Brain pericyte (primary cell): ENCODE measurements around the gene PKD2L1.
"Not testable (repeated sequence)": the region's sequence is repeated elsewhere in the genome, so short reads cannot be mapped to it uniquely, and the experiment has no call there.

Source experiments
- DNase-seq: peaks from one replicate; pipeline ENCODE4 v3.0.0-alpha.2; 2012; ENCODE audit warnings: low read depth, low spot score

PKD2L1 gene

GRCh38 chr10:100330079-100330478, at the start of gene PKD2L1:
PKD2L1 (minus strand) TSS chr10:100330228; CDS start chr10:100330103, 125 bp downstream.
- DNase-seq: no peak

DNA sequence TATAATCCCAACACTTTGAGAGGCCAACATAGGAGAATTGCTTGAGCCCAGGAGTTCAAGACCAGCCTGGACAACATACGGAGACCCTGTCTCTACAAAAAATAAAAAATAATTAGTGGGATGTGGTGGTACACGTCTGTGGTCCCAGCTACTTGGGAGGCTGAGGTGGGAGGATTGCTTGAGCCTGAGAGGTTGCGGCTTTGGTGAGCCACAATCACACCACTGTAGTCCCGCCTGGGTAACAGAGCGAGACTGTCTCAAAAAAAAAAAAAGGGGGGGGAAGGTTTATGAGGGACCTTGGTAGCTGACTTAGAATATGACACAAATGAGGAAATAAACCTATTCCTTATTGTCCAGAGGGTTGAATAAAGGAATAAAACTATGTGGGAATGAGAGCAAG, 47.8 kb upstream of the PKD2L1 start:
- DNase-seq: no peak

GRCh38 chr10:100376656-100377055, 46.6 kb upstream of the PKD2L1 start:
- DNase-seq: not testable (repeated sequence)

GRCh38 chr10:100374677-100375353, 44.8 kb upstream of the PKD2L1 start:
- DNase-seq: not testable (repeated sequence)

- no peak for DNase-seq
Measured at GRCh38 chr10:100374200-100374655, 44.2 kb upstream of the PKD2L1 start.

DNA sequence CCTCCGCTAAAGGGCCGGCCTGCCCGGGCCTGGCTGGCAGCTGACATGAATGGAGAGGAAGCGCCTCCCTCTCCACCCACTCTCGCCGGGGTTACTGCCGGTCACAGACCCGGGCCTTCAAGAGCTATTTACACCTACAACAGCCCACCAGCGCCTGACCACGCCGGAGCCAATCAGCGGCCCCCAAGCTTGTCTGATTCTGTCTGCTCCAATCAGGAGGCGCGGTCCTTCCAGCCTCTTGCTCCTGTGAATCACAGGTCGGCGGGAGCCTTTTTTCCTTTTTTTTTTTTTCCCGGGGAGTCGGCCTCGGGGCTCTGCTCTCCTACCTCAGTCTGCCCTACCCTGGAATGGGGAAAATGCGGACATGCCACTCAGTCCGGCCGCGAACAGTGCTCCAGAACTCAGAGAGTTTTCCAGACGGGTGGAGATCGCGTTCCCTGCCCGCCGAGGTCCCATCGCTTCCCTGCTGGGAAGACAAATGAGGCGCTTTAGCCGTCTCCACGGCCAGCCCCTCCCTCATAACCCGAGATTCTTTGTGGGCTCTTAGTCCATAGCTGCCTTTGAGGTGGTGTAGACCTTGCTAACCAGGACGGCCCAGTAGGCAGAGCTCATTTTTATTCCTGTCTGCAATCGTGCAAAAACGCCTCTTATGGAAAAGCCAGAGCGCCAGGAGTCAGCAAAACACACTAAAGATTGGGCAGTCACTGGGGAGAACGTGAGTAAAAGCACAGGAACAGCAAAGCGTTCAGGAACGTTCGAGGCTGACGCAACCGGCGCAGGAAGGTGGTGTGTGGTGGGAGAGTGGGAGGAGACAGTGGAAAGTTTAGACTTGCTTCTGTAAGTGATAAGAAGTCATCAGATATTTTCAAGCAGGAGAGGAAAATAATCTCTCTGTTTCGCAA, 43.5 kb upstream of the PKD2L1 start:
- DNase-seq: peak; percentile 95

DNA sequence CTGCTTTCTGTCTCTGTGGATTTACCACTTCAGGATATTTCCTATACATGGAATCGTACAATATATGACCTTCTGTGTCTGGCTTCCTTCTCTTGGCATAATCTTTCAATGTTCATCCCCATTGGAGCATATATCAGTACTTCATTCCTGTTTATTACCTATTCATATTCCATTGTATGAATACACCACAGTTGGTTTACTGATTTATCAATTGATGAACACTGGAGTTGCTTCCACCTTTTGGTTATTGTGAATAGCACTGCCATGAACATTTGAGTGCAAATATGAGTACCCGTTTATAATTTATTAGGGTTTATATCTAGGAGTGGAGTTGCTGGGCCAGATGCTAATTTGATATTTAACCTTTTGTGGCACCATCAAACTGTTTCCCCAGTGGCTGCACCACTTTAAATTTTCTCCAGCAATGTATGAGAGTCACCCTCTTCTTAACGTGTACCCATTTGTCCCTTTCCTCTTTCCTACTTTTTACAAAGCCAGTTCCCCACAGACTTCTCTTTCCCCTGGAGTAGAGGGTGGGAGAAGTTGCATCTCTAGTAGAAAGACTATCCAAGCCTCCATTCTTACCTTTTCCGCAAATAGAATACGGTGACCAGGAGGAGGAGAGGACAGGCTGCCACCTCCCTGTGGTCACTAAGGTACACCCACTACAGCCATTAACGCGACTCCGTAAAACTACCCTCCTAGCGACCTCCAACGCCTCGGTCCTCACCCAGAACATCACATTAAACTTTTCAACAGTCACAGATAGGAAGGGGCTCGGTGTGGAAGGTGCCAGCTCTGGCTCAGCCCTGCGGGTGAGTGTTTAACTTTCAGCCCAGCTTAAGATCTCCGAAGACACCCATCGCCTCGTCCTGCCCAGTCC, 42.6 kb upstream of the PKD2L1 start:
- no peak for DNase-seq

- no peak for DNase-seq
Measured at GRCh38 chr10:100371482-100372027, 41.5 kb upstream of the PKD2L1 start.

DNA sequence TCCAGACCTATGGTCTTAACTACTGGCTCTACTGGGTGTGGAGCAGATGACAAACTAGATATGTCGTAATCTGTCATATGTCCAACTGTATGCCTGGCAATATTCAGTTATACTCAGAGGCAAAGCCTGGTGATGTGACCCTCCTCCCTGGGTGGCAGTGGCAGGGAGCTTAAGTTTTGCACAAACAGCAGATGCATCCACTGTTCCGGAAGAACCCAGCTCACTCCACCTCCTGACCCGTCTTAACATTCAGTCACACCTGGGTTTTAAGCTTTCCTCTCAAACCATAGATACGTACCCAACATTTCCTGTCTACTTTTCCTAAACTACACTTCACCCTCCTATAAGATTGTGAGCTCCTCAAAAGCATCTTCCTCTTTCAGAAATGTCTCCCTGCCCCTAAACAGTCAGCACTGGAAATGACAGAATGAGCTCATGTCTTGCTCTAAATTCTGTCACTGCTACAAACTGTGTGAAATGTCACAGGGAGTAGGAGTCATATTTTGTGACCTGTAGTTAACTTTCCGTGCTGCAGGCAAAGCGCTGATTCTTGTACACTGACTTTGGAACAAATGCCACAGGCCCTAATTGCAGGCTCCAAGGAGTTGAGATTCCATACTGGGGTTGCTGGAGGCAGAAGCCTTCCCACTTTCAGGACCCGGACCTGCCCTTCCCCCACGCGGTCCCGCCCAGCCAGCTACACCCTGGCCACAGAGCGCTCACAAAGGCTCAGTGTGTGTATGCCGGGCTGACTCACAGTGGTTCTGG, 40.9 kb upstream of the PKD2L1 start:
- DNase-seq: no peak

DNA sequence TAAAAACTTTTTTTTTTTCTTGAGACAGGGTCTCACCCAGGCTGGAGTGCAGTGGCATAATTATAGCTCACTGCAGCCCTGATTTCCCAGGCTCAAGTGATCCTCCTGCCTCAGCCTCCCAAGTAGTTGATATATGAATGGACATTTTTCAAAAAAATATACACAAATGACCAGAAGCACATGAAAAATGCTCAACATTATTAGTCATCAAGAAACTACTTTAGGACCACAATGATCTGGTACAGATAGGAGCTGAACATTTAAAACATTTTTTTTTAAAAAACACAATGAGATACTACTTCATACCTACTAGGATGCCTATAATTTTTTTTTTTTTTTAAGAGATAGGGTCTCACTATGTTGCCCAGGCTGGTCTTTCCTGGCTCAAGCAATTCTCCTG, 38.7 kb upstream of the PKD2L1 start:
- DNase-seq: no peak

DNA sequence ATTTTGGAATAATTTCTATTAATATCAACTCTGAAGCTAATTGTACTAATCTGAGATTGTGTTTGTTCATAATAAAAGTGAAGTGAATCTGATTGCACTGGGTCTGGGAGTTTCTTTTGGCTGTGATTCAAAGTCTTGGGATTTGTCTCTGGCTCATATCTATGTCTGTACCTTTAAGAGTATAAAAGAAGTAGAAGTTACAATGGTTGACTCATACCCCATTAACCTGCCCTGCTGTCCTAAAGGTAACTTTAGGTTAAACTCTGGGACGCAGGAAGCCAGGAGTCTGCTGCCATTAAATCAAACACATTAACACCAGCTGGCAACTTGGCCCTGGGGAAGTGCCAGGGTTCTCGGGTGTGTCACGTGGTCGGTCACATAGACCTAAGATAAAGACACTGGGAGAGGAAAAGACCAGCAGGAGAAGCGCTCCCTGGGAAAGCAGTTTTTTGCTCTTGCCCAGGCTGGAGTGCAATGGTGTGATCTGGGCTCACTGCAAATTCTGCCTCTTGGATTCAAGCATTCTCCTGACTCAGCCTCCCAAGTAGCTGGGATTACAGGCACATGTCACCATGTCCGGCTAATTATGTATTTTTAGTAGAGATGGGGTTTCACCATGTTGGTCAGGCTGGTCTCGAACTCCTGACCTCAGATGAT, 34.8 kb upstream of the PKD2L1 start:
- no peak for DNase-seq

- no peak for DNase-seq
Measured at GRCh38 chr10:100364175-100364574, 34.1 kb upstream of the PKD2L1 start.

- no peak for DNase-seq
Measured at GRCh38 chr10:100362570-100363496, 32.8 kb upstream of the PKD2L1 start.

DNA sequence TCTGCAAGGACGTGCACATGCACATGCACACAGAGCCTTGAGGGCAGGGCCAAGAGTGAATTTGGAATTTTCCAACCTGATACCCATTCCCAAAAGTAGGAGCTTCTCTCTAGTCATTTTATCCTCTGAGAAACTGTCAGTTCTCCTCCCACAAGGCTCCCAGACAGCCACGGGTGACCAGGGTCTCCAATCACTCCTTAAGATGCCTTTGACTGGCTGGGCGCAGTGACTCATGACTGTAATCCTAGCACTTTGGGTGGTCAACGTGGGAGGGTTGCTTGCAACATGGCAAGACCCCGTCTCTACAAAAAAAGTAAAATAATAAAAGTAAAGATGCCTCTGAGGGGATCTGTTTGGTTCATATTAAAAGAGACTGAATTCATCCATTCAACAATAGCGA, 30.2 kb upstream of the PKD2L1 start:
- no peak for DNase-seq

DNA sequence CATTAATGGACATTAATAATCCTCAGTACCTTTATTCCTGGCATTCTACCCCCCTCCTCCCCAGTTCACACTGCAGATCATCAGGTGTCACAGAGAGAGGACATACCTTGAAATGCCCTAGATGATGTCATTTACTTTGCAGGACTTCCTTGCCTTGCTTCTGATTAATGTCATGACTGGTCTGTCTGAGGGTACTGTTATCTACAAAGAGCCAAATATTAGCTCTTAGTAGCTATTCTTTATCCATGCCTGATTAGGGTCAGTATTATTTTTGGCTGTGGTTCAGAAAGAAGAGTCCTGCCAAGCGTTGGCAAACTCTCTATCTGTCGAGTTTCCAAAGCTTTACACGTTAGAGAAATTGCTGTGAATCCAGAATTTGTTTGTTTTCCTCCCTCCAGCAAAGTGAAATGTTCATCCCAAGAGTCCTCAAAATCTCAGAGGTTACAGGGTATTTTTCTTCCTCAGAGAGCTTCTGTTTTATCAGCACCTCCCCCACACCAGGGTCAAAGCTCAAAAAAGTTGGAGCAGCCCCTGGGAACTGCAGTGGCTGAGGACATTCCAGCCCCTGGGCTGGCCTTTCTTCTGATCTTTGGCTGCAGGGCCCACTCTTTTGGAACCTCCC, 29.6 kb upstream of the PKD2L1 start:
- DNase-seq: no peak

DNA sequence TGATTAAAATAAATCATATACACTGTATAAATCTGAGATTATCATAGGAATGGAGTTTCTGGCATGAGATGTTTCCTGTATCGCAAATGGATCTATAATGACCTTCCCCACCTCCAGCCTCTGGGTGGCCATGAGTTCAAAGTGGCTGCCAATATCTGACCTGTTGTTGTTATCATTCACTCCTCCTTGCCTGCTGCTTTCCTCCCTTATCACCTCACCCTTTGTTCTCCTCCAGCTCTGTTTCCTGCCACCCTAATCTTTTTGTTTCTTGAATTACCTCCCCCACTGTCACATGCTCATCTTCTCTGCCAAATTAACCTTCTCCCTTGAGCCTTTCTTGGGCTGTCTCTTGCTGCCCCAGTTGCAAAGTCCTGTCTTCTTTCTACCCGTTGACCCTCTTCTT, 29.0 kb upstream of the PKD2L1 start:
- DNase-seq: no peak

- no peak for DNase-seq
Measured at GRCh38 chr10:100357059-100357858, 27.2 kb upstream of the PKD2L1 start.
